Measurements from ENCODE around the gene PER3.

DNA sequence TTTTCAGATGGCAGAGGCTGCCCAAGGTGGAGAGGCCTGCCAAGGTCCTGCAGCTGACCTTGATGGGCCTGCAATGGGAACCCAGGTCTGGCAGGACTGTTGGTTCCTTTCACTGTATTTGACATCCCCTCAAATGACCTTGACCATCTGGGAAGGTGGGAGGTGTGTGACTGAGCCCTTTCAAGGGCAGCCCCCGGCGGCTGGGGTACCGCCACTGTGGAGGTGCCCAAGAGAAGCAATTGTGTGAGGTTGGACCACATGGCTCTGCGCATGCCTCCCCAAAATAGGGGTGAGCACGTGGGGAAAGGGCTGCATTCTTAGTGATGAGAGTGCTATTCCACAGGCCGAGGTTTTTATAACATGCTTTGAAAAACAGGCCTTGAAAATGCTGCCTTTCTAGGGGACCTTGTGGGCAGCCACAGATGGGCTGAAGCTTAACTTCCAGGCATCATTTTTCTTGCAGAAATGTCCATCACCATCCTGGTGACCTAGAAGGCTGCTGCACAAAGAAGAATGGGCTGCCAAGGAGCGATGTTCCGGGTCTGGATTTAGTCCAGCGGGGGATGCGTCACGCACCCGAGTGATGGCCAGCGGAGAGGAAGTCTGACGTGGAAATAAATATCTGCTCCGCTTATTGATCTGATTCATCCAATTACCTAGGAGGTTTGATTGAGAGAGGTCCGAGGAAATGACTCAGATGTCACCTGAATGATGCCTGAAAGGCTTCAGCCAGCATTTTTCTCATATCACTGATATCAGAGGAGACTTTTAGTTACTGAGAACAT is 85.2 kb downstream of the PER3 start:
- TF ChIP-seq, protein P1, sequence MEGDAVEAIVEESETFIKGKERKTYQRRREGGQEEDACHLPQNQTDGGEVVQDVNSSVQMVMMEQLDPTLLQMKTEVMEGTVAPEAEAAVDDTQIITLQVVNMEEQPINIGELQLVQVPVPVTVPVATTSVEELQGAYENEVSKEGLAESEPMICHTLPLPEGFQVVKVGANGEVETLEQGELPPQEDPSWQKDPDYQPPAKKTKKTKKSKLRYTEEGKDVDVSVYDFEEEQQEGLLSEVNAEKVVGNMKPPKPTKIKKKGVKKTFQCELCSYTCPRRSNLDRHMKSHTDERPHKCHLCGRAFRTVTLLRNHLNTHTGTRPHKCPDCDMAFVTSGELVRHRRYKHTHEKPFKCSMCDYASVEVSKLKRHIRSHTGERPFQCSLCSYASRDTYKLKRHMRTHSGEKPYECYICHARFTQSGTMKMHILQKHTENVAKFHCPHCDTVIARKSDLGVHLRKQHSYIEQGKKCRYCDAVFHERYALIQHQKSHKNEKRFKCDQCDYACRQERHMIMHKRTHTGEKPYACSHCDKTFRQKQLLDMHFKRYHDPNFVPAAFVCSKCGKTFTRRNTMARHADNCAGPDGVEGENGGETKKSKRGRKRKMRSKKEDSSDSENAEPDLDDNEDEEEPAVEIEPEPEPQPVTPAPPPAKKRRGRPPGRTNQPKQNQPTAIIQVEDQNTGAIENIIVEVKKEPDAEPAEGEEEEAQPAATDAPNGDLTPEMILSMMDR (IDR thresholded peaks at IDR 0.05), result no peak
- no peak for TF ChIP-seq POLR2AphosphoS5 (IDR thresholded peaks at IDR 0.05)
